NCI-H774 (cell line): ENCODE data around the gene UTP11.
"Not testable (repeated sequence)": the region's sequence is repeated elsewhere in the genome, so short reads cannot be mapped to it uniquely, and the experiment has no call there.

Source experiments
- DNase-seq: peaks from one replicate; lab custom pipeline; 2025; lab: John Stamatoyannopoulos, UW

The UTP11 gene

DNA sequence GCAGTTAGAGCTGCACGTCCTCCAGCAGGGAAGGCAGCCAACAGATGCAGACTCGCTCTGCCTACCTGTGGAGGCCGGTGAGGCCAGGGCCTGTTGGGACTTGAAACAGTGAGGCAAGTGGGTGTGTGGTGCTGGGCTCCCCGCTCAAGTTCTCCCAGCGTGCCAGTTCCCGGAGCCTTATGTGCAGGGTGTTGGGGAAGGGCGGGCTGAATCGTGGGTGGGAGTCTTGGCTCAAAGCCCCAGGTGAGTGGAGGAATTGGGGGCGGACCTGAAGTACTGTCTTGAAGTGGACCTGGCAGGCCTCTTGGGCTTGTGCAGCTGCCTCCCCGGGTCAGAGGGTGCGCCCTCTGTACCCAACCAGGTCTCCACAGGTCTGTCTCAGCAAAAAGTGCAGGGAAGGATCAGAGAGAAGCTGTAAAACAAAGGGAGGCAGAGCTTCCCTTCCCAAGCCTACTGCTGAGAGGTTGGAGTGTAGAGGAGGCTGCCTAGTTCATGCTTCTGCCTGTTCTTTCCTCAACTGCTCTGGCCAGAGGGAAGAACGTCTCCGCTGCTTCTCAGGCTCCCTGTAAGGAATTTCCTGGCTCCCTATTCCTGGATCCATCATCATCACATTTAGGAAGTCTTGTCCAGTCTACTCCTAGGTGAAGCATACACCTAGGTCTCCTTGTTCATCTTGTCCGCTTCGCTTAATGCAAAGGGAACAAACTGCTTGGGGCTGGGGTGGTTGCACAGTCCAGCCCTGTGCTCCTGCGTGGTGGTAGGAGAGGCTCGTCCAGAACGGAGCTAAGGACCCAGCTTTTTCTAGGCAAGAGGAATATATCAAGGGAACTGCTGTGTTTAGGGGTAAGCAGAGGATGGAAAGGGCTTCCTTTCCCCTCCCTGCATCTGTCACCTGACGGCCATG is 14.9 kb downstream of the UTP11 start:
- DNase-seq, result no peak

DNA sequence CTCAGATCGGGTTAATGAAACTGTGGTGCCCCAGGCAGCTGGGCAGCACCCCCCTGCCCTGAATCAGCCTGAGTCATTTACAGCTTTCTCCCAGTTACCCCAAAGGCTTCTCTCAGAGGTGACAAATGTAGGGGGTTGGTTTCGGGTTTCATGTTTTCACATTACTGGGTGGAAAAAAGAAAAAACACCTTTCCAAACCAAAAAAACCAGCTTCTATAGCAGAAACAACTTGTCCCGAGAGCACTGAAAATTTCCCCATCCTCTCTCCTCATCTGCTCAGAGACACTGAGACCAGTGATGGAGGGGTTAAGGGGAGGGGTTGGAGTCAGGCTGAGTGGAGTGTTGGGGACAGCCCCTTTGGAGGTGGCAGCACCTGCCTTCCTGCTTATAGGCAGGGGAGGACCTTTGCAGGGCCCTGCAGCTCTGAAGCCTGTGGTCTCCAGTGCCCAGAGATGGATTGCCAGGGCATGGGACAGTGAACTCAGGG is 15.6 kb downstream of the UTP11 start:
- DNase-seq, result no peak

DNA sequence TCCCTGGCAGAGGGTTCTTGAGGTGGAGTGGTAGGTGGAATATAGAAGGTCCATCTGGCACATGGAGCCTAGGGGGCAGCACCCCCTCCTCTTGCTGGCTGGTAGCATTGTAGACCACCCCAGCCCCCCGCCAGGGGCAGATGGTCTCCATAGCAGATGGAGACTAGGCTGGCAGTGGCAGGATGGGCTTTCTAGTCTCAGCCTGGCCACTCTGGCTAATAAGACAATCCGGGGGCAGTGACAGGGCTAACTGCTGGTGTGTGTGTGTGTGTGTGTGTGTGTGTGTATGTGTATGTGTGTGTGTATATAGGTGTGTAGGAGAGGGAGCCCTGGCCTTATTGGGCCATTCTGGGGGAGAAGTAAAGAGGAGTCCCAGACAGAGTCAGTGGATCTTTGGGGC is 16.1 kb downstream of the UTP11 start:
- no peak for DNase-seq

DNA sequence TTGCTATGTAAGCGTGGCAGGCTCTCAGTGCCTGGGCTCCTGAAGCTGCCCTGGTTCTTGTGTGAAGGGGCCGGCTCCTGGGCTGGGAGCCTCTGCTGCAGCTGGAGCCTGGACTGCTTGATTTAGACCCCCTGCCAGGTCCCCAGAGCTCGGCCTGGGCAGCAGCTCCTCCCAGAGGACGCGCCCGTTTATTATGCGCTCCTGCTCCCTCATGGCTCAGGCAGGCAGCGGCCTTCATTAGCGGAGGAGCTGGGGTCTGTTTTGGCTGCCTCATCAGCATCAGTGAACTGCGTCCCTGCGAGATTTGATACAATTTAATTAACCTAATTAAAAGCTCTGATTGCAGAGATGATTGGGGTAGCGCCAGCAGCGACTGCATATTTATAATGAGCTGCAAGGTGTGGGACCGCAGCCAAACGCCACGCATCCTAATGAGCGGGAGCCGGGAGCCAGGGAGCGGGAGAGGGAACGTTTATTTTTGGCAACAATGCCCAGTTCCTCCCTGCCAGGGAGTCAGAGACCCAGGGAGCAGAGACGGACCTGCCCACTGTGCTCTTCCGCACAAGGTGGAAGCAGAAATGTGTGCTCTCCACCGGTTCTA is 16.6 kb downstream of the UTP11 start:
- peak; percentile 50 for DNase-seq

DNA sequence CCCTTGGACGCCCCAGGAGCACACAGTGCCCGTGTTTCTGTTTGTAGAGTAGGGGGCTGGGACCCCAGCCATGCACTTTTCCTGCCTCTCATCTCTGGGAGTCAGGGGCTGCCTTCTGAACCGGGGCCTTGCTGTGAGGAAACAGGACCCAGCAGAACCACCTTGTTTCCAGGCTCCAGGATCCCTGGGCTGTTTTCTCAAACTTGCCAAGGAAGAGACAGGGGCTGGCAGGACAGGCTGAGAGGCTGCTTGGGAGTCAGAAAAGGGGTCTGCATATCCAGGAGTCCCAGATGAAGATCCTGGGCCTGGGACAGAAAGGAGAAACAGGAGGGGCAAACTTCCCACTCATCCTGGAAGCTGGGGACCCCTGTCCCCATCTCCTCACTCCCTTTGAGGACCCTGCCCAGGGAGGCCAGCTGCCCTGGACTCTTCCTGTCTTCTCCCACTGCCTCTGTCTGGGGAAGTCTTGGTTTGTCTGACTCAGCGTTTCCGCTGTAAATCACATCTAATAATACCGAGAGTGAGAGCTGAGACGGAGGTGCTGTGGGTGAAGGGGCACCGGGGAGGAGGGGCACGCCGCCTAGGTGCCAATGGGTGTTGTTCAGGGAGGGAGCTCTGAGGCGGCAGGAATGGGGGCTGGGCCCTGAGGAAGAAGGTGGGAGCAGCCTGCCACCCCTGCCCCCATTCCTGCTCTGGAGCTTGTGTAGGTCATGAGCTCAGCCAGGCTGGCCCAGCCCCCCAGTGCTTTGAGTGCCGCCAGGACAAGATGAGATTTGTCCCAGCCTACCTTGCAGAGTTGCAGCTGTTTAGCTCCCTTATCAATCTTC is 17.4 kb downstream of the UTP11 start:
- DNase-seq, result no peak

DNA sequence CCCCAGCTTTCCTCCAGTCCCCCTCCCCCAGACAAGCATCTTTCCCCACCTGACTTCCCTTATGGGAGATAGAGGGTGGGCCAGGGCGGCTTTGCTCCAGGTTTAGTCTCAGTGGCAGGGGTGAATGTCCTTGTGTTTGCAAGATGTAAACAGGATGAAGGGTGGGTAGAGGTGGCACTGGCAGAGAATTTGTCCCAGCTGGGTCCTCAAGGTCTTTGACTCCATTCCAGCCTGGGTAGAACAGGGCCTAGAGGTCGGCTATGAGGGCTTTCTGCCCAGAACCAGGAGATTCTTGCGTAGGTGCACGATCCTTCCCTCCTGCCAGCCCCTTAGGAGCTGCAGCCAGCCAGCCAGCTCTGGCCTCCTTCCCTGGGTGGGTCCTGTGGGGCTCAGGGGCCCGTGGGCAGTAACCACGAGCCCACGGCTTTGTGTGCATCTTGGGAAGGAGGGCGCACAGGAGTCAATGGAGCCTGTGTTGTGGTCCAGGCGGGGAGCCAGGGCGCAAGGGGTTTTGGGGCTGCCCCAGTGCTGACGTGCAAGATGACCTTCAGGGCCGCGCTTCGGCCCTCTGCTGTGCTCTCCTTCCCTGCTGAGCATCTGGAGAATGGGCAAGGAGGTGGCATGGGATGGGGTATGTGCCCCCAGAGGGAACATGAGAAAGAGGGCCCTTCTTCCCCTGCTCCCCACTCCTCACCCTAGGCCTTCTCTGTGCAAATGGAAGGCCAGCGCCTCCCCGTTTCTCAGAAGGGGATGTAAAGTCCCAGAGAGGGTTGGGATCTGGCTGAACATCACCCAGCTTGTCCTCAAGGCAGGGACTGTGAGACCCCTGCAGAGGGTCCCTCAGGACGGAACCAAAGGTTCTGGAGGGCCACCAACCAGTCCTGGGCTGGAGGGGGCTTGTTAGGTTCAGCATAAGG is 18.3 kb downstream of the UTP11 start:
- DNase-seq, result no peak

DNA sequence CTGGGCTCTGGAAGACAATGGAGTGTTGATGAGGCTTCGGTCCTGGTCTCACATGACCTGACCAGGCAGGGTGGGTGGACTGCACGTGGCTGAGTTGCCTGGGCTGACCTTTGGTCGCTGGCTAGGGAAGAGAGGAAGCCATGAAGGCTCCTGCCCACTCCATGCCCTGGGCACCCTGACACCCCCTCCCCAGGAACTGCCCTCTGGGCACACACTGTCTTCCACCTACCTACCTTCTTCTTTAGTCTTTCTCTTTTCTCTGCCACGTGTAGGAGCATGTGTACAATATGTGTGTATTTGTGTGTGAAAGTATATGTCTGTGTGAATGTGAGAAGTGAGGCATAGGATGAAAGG is 19.0 kb downstream of the UTP11 start:
- no peak for DNase-seq

DNA sequence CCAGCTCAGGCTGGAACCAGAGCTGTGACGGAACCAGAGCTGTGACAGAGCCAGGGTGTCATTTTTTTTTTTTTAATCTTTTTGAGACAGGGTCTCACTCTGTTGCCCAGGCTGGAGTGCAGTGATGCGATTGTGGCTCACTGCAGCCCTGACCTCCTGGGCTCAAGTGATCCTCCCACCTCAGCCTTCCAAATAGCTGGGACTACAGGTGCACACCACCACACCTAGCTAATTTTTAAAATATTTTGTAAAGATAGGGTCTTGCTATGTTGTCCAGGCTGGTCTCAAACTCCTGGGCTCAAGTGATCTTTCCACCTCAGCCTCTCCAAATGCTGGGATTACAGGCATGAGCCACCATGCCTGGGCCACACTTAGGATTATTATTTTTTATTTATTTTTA is 20.5 kb downstream of the UTP11 start:
- DNase-seq, result not testable (repeated sequence)

DNA sequence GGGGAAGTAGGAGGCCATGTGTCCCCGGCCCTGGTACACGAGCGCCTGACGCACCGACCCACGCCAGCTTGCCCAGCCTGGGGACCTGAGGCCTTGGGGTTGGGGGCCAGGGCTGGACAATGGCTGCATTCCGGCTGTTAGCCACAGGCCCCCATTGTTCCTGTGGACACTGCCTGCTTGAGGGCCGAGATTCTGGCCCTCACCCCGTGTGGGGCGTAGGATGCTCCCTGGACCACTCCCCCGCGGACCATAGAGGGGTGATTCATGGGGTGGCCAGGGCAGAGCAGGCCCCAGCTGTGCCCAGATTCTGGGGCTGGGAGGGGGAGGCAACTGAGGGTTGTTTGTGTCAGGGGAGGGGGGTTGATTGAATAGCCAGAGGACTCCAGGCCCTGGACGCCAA is 22.3 kb downstream of the UTP11 start:
- DNase-seq, result no peak

DNA sequence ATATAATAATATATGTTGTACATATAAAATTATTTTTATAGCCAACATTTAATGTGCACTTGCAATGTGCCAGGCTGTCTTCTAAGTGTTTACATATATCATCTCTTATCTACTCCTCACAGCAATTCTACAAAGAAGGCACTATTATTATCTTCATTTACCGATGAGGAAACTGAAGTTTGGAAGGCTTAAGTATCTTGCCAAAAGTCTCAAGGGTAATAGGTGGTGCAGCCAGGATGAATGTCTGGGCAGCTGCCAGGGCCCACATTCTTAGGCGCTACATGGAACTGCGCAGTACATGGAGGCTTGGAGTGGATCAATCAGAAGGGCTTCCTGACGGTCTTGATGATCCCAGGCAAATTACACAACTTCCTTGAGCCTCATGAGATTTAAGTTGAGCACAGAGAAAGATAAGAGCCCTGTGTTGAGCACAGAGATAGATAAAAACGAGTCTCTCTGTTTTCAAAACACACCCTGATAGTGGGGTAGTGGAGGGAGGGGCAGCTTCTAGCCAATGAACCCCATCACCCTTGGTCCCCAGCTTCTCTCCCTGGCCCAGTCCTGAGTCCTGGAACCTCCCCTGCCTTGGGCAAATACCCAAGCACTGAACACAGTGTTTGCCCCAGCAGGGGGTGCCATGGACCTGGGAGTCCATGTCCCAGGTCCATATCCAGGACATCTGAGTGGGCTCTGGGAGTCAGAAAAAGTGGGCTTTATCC is 24.8 kb downstream of the UTP11 start:
- DNase-seq, result no peak

DNA sequence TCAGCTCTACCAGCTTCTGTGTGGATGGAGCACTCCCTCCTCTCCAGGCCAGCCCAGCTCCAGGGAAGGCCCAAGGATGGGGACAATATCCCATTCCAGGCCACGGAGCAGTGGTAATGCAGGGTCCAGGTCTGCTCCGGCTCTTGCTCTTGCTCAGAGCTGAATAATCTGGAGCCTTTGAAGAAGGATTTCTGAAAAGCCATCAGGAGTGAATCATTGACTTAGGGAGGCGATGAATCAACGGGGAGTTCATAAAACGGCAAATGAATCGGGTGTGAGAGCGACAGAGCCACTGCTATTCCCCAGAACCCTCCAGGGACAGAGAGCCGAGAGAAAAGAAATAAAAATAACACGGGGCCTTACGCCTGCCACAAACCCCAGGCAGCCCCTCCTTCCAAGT is 26.3 kb downstream of the UTP11 start:
- no peak for DNase-seq

DNA sequence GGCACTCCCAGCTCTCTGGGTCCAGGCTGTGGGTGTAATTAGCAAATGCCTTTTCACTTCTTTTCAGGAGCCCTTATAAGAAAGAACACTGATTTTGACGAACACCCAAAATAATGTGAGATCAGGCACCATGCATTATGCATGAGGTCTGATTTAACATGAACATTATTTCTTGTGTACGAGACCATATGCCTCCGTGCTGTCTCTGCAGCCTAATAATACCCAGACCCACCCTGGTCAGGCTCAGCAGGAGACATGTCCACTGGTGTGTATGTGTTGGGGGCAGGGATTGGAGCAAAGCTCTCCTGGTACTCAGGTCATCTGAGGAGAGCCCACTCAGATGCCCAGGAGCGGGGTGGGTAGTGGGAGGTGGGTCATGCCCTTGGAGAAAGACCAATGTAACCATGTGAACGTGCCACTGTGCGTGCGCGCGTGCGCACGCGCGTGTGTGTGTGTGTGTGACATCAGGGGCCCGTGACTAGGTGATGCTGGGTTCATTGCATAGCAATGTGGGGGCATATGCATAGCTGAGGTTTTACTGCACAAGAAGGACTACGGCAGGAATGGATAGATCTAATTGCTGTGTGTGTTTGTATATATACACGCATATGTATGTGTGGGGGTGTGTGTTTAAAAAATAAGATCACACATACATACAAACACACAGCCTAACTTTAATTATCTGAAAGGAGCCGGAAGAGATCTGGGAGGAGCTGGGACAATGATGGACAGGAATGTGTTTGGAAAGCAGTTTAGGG is 27.0 kb downstream of the UTP11 start:
- DNase-seq, result no peak

DNA sequence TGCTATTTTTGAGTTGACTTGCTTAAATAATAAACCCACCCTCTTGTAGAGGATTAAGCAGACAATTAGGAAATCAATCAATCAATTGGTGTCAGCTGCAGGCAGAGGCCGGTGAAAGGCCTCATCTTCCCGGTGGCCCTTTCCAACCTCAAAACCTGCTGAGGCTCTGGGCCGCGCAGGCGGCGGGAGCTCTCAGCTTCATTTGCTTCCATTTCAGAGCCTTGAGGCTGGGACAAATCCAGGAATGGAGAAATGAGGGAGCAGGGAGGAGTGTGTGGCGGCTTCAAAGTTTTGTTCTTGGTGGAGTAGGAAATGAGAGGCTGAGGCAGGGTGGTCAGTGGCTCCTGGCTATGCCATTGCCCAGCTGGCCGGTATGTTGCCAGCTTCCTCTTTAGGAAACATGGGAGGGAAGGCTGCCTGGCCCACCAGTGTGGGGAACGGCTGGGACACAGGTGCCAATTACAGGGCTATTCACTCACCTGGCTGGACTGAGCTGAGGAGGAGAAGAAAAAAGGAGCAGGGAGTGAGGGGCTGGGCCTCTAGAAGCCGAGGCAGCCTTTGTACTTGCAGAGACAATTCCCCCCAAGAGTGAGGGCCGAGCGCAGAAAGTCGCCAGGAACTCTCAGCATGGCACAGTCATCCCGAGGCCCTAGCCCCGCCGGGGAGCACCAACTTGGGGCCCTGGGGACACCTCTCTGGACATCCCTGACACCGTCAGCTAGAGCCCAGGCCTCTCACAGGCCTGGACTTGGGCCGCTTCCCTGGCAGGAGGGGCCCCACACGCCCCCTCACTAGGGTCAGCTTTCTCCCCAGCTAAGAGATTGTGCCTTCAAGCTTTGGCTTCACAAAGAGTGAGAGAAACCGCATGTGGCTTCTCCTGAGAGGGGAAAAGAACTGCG is 29.7 kb downstream of the UTP11 start:
- DNase-seq, result no peak

DNA sequence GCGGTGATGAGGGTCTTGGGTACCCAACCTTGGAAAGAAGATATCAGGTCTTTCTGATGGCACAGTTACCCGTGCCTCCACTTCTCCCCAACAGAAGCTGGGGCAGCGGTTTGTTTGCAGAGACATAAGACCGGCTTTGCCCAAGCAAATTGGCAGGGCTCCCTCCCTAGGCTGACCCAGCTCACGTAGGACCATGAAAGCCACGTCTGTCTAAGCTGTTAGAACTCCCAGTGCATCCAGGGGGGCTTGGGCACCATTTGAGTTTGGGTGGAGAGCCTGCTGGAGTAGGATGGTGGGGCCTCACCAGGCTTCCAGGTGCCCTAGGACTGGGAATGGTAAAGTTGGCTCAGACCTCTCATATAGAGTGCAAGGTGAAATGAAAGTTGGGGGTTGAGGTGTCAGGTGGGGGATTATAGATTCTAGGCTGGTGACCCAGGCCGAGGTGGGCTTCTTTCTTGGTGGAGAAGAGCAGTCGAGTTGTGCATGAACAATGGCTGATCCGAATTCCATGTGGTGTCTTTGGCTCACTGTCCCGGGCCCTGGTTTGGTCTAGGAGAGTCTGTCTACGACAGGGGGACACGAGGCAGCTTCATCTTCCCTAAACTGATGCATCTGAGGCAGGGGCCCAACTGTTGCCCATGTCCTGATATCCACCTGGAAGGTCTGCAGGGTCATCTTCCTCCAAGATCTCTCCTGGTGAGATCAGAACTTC is 30.7 kb downstream of the UTP11 start:
- DNase-seq, result no peak

DNA sequence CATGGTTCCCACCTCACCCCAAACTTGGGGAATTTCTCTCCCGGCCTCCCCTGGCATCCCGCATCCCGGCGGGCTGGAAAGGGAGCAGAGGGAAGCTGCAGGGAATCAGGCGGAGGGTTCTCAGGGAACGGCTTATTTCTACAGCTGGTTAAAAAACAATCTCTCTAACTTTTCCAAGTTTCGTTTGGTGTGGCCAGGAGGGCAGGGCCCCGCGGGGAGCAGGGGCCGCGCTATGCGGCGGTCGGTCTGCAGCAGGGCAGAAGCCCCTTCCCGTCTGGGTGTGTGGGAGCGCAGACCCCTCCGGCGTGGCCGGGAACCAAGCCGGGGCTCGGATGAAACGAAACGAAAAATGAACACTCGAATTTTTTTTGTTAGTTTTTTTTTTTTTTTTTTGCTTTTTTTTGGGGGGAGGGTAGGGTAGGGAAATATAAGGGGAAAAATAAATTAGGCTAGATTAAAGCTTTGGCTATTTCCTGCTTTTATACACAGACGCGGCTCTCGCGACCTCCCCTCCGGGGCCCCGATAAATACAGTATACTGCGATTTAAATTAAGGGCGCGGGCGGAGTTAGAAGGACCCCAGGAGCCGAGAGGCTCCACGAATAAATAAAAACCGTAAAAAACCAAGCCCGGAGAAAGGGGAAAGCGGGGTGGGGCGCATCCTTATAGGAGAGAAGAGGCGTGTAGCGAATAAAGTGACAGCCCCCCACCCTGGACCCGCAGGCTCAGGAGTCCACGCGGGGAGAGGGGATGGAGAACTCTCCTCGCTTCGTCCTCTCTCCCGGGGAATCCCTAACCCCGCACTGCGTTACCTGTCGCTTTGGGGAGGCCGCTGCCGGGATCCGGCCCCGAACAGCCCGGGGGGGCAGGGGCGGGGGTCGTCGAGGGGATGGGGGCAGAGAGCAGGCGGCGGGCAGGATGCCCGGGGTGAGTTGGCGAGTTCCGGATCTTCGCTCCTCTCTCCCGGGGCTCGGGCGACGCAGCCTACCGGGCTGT is 32.0 kb downstream of the UTP11 start:
- DNase-seq, result no peak

DNA sequence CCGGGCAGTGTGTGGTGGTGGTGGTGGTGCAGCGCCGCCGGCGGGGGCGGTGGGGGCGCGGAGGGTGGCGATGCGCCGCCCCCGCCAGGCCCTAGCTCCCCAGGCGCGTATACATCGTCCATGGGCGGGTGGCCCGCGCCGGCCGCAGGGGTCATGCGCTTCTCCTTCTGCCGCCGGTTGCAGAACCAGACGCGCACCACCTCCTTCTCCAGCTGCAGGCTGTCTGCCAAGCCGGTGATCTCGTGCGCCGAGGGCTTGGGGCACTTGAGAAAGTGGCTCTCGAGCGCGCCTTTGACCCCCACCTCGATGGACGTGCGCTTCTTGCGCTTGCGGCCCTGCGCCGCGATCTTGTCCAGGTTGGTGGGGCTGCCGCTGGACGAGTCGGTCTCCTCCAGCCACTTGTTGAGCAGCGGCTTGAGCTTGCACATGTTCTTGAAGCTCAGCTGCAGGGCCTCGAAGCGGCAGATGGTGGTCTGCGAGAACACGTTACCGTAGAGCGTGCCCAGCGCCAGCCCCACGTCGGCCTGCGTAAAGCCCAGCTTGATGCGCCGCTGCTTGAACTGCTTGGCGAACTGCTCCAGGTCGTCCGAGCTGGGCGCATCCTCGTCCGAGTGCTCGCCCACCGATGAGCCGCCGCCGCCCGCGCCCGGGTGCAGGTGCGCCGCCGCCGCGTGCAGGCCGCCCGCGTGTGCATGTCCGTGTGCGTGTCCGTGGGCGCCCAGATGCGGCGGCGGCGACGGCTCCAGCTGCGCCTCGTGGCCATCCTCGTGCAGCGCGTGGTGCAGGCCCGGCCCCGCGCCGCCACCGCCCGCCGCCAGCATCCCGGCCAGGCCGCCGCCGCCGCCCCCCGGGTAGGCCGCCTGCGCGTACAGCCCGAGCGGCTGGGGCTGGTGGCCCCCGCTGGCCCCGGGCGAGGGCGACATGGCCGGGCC is 33.1 kb downstream of the UTP11 start:
- no peak for DNase-seq
